ENCODE measurements around the gene OR7A5. TPM values are rescaled to one million over a fixed set of nuclear protein-coding genes. Genes with fewer than 3 reads are reported as not detected.
"Not testable (repeated sequence)": the region's sequence is repeated elsewhere in the genome, so short reads cannot be mapped to it uniquely, and the experiment has no call there.

The OR7A5 gene
- total RNA-seq, 1 donor from 2014 or later: not detected

GRCh38 chr19:14786421-14786851 lies 48.5 kb downstream of the OR7A5 start:
- peak; percentile 78 for TF ChIP-seq CTCF (IDR thresholded peaks at IDR 0.05; ENCODE audit: partially characterized antibody, unreplicated experiment)
- Mint-ChIP-seq H3K27ac (ENCODE audit: unreplicated experiment) (no peak overlapping the region), H3K36me3 (ENCODE audit: unreplicated experiment) (no peaks in the 10 kb centered on the region), H3K4me1 (ENCODE audit: low read depth, unreplicated experiment) (peaks cover 2% of the 10 kb centered on the region), H3K27me3 (ENCODE audit: unreplicated experiment) (no peaks in the 10 kb centered on the region), H3K9me3 (ENCODE audit: unreplicated experiment) (peaks cover 4% of the 10 kb centered on the region), H3K4me3 (ENCODE audit: unreplicated experiment) (no peak overlapping the region)
- DNase-seq: peak; percentile 63

GRCh38 chr19:14785102-14785793 lies 49.7 kb downstream of the OR7A5 start:
- H3K27ac Mint-ChIP-seq (ENCODE audit: unreplicated experiment); H3K4me1 Mint-ChIP-seq (ENCODE audit: low read depth, unreplicated experiment); H3K27me3 Mint-ChIP-seq (ENCODE audit: unreplicated experiment); H3K9me3 Mint-ChIP-seq (ENCODE audit: unreplicated experiment); DNase-seq; H3K36me3 Mint-ChIP-seq (ENCODE audit: unreplicated experiment); H3K4me3 Mint-ChIP-seq (ENCODE audit: unreplicated experiment): not testable (repeated sequence)

- not testable (repeated sequence) for DNase-seq; H3K27me3 Mint-ChIP-seq (ENCODE audit: unreplicated experiment); H3K4me3 Mint-ChIP-seq (ENCODE audit: unreplicated experiment); H3K27ac Mint-ChIP-seq (ENCODE audit: unreplicated experiment); H3K4me1 Mint-ChIP-seq (ENCODE audit: low read depth, unreplicated experiment); H3K9me3 Mint-ChIP-seq (ENCODE audit: unreplicated experiment); H3K36me3 Mint-ChIP-seq (ENCODE audit: unreplicated experiment)
Measured at GRCh38 chr19:14784730-14785101, 50.3 kb downstream of the OR7A5 start.

- DNase-seq: not testable (repeated sequence)
Measured at GRCh38 chr19:14783410-14783998, 51.5 kb downstream of the OR7A5 start.

GRCh38 chr19:14782626-14783409 lies 52.2 kb downstream of the OR7A5 start:
- Mint-ChIP-seq H3K9me3 (ENCODE audit: unreplicated experiment) (peaks cover 4% of the 10 kb centered on the region), H3K4me1 (ENCODE audit: low read depth, unreplicated experiment) (peaks cover 4% of the 10 kb centered on the region), H3K27ac (ENCODE audit: unreplicated experiment) (no peak overlapping the region), H3K4me3 (ENCODE audit: unreplicated experiment) (no peak overlapping the region), H3K27me3 (ENCODE audit: unreplicated experiment) (peaks cover 1% of the 10 kb centered on the region), H3K36me3 (ENCODE audit: unreplicated experiment) (no peaks in the 10 kb centered on the region)
- no peak for TF ChIP-seq CTCF (IDR thresholded peaks at IDR 0.05; ENCODE audit: partially characterized antibody, unreplicated experiment)
- DNase-seq: no peak

More at GRCh38 chr19:14783410-14783998, 51.5 kb downstream of the OR7A5 start:
- H3K4me3 Mint-ChIP-seq (ENCODE audit: unreplicated experiment); H3K36me3 Mint-ChIP-seq (ENCODE audit: unreplicated experiment); H3K27me3 Mint-ChIP-seq (ENCODE audit: unreplicated experiment); H3K4me1 Mint-ChIP-seq (ENCODE audit: low read depth, unreplicated experiment); H3K27ac Mint-ChIP-seq (ENCODE audit: unreplicated experiment); H3K9me3 Mint-ChIP-seq (ENCODE audit: unreplicated experiment): not testable (repeated sequence)

- H3K4me1 Mint-ChIP-seq (ENCODE audit: low read depth, unreplicated experiment); H3K27ac Mint-ChIP-seq (ENCODE audit: unreplicated experiment); DNase-seq; H3K27me3 Mint-ChIP-seq (ENCODE audit: unreplicated experiment); H3K9me3 Mint-ChIP-seq (ENCODE audit: unreplicated experiment); H3K4me3 Mint-ChIP-seq (ENCODE audit: unreplicated experiment); H3K36me3 Mint-ChIP-seq (ENCODE audit: unreplicated experiment): not testable (repeated sequence)
Measured at GRCh38 chr19:14781713-14782536, 53.1 kb downstream of the OR7A5 start.

- DNase-seq; H3K4me1 Mint-ChIP-seq (ENCODE audit: low read depth, unreplicated experiment); H3K27me3 Mint-ChIP-seq (ENCODE audit: unreplicated experiment); H3K4me3 Mint-ChIP-seq (ENCODE audit: unreplicated experiment); H3K36me3 Mint-ChIP-seq (ENCODE audit: unreplicated experiment); H3K9me3 Mint-ChIP-seq (ENCODE audit: unreplicated experiment); H3K27ac Mint-ChIP-seq (ENCODE audit: unreplicated experiment): not testable (repeated sequence)
Measured at GRCh38 chr19:14780622-14781225, 54.3 kb downstream of the OR7A5 start.

Data from glutamatergic neuron (in vitro differentiated cells).